ENCODE measurements around the gene FAM170B.

Gene FAM170B

GRCh38 chr10:49133706-49134248 is at the start of gene FAM170B:
Gene FAM170B, minus strand, starts transcription at chr10:49134021. Its CDS starts 103 bp downstream, at chr10:49133918.
- Histone ChIP-seq H3K36me3 (ENCODE audit: control insufficient read depth, insufficient read depth, low read length) (no peaks in the 10 kb centered on the region), H3K9me3 (ENCODE audit: control insufficient read depth, insufficient read depth, low read length) (no peaks in the 10 kb centered on the region), H3K27me3 (ENCODE audit: control insufficient read depth, insufficient read depth, low read length) (no peaks in the 10 kb centered on the region), H3K4me1 (ENCODE audit: control insufficient read depth, insufficient read depth, low read length) (no peaks in the 10 kb centered on the region), H3K4me3 (ENCODE audit: low read depth, low read length) (no peak within 1 kb of the TSS), H3K9ac (ENCODE audit: low read depth, low read length) (no peak within 1 kb of the TSS)

GRCh38 chr10:49182776-49183175 is 49.0 kb upstream of the FAM170B start:
- Histone ChIP-seq H3K9ac (ENCODE audit: low read depth, low read length) (no peak overlapping the region), H3K36me3 (ENCODE audit: control insufficient read depth, insufficient read depth, low read length) (no peaks in the 10 kb centered on the region), H3K27me3 (ENCODE audit: control insufficient read depth, insufficient read depth, low read length) (no peaks in the 10 kb centered on the region), H3K4me3 (ENCODE audit: low read depth, low read length) (no peak overlapping the region), H3K4me1 (ENCODE audit: control insufficient read depth, insufficient read depth, low read length) (no peaks in the 10 kb centered on the region), H3K9me3 (ENCODE audit: control insufficient read depth, insufficient read depth, low read length) (no peaks in the 10 kb centered on the region)

DNA sequence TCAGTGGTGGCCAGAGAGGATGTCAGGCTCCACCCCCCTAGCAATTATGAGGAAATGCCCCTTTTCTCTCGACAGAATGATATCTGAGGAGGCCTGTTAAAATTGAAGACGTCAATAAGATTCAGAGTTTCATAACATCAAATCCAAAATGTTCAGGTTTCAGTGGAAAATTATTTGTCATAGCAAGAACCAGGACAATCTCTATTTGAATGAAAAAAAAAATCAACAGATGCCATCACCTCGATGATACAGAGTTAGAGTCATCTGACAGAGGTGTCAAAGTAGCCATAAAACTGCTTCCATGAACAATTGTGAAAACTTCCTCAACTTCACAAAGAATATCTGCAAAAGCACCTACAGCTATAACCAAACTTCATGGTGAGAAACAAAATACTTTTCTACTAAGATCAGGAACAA is 46.6 kb upstream of the FAM170B start:
- no peaks in the 10 kb centered on the region for H3K4me1 ChIP-seq (ENCODE audit: control insufficient read depth, insufficient read depth, low read length)
- H3K9me3 ChIP-seq (ENCODE audit: control insufficient read depth, insufficient read depth, low read length) = no peaks in the 10 kb centered on the region
- no peaks in the 10 kb centered on the region for H3K27me3 ChIP-seq (ENCODE audit: control insufficient read depth, insufficient read depth, low read length)
- H3K4me3 ChIP-seq (ENCODE audit: low read depth, low read length) = no peak overlapping the region
- no peaks in the 10 kb centered on the region for H3K36me3 ChIP-seq (ENCODE audit: control insufficient read depth, insufficient read depth, low read length)
- H3K9ac ChIP-seq (ENCODE audit: low read depth, low read length) = no peak overlapping the region

- no peaks in the 10 kb centered on the region for H3K9me3 ChIP-seq (ENCODE audit: control insufficient read depth, insufficient read depth, low read length)
- no peaks in the 10 kb centered on the region for H3K36me3 ChIP-seq (ENCODE audit: control insufficient read depth, insufficient read depth, low read length)
- no peaks in the 10 kb centered on the region for H3K27me3 ChIP-seq (ENCODE audit: control insufficient read depth, insufficient read depth, low read length)
- no peaks in the 10 kb centered on the region for H3K4me1 ChIP-seq (ENCODE audit: control insufficient read depth, insufficient read depth, low read length)
- no peak overlapping the region for H3K4me3 ChIP-seq (ENCODE audit: low read depth, low read length)
- H3K9ac ChIP-seq (ENCODE audit: low read depth, low read length) = no peak overlapping the region
These were observed 46.0 kb upstream of the FAM170B start for GRCh38 chr10:49179699-49180443.

DNA sequence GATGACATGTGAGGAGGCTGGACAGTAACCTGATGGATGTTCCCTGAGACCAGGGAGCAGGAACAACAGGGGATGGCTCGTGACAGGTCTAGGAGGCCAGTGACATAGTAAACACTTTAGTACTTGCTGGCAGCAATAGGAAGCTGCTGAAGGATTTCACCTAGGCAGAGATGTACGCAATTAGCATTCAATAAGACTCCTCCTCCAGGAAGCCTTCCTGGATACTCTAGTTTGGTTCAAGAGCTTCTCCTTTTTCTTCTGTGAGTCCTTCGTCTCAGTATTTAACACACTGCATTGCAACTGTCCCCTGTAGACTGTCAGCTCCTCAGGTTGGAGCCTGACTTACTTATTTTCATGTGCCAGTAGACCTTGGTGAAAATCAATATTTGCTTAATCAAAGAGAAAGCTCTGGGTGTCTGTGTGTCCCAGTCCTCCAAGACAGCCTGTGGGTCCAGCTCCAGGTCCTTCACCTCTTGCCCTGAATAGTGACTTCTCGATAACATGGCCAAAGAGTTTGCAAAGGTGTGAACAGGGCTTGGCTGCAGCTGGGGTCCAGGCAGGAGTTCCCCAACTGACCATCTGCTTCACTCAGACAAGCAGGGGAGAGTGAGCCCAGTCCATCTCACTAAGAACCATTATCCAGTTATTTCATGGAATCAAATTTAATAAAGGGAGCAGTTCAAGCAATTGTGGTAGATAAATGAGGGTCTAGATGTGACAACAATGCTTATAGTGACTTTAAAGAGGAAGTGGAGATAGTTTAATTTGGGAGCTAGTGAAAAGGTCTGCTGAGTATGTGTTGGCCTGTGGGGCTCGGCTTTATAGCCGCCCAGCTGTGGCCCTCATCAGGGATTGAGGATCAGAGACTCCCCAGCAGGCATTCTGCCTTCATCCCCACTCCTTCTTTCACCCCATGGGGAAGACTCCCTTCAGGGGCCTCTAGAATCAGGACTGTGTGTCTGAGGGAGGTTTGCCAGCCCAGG is 45.0 kb upstream of the FAM170B start:
- no peaks in the 10 kb centered on the region for H3K36me3 ChIP-seq (ENCODE audit: control insufficient read depth, insufficient read depth, low read length)
- no peaks in the 10 kb centered on the region for H3K27me3 ChIP-seq (ENCODE audit: control insufficient read depth, insufficient read depth, low read length)
- no peak overlapping the region for H3K4me3 ChIP-seq (ENCODE audit: low read depth, low read length)
- no peaks in the 10 kb centered on the region for H3K9me3 ChIP-seq (ENCODE audit: control insufficient read depth, insufficient read depth, low read length)
- H3K9ac ChIP-seq (ENCODE audit: low read depth, low read length) = no peak overlapping the region
- H3K4me1 ChIP-seq (ENCODE audit: control insufficient read depth, insufficient read depth, low read length) = no peaks in the 10 kb centered on the region

GRCh38 chr10:49177391-49178355 is 43.9 kb upstream of the FAM170B start:
- H3K9ac ChIP-seq (ENCODE audit: low read depth, low read length) = no peak overlapping the region
- H3K27me3 ChIP-seq (ENCODE audit: control insufficient read depth, insufficient read depth, low read length) = no peaks in the 10 kb centered on the region
- no peaks in the 10 kb centered on the region for H3K9me3 ChIP-seq (ENCODE audit: control insufficient read depth, insufficient read depth, low read length)
- no peaks in the 10 kb centered on the region for H3K36me3 ChIP-seq (ENCODE audit: control insufficient read depth, insufficient read depth, low read length)
- H3K4me3 ChIP-seq (ENCODE audit: low read depth, low read length) = no peak overlapping the region
- H3K4me1 ChIP-seq (ENCODE audit: control insufficient read depth, insufficient read depth, low read length) = no peaks in the 10 kb centered on the region

GRCh38 chr10:49176310-49177268 is 42.8 kb upstream of the FAM170B start:
- H3K36me3 ChIP-seq (ENCODE audit: control insufficient read depth, insufficient read depth, low read length) = no peaks in the 10 kb centered on the region
- H3K9ac ChIP-seq (ENCODE audit: low read depth, low read length) = no peak overlapping the region
- no peaks in the 10 kb centered on the region for H3K9me3 ChIP-seq (ENCODE audit: control insufficient read depth, insufficient read depth, low read length)
- no peak overlapping the region for H3K4me3 ChIP-seq (ENCODE audit: low read depth, low read length)
- no peaks in the 10 kb centered on the region for H3K27me3 ChIP-seq (ENCODE audit: control insufficient read depth, insufficient read depth, low read length)
- H3K4me1 ChIP-seq (ENCODE audit: control insufficient read depth, insufficient read depth, low read length) = no peaks in the 10 kb centered on the region

DNA sequence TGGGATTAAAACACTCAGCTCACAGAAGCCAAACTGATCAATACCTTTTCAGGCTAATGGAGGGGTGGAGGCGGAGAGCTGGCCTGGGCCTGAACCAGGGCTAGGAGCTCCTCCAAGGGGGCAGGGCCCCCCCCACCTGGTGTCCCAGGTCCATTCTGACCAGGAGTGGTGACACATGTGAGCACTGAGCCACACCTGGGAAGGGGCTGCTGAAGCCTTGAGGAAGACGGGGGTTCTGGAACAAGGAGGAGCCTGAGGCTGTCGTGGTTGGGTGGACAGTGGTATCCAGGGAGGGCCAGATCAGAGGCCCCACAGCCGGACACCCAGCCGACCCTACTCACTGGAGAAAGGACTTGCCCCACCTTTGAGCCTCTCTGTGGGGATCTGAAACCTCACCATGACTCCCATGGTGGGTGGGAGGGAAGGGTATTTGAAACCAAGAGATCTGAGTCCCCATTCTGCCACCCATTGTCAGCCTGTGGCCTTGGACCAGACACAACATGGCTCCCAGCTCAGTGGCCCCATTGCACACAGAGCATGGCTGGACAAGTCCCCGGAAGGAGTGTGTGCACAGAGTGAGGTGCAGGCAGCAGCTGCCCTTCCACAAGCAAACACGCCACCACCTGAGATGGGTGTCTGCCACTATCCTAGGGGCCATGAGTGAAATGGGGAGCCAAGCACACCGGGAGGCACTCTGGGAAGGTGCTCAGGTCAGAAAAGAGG is 41.9 kb upstream of the FAM170B start:
- Histone ChIP-seq H3K27me3 (ENCODE audit: control insufficient read depth, insufficient read depth, low read length) (no peaks in the 10 kb centered on the region), H3K4me3 (ENCODE audit: low read depth, low read length) (no peak overlapping the region), H3K4me1 (ENCODE audit: control insufficient read depth, insufficient read depth, low read length) (no peaks in the 10 kb centered on the region), H3K36me3 (ENCODE audit: control insufficient read depth, insufficient read depth, low read length) (no peaks in the 10 kb centered on the region), H3K9ac (ENCODE audit: low read depth, low read length) (no peak overlapping the region), H3K9me3 (ENCODE audit: control insufficient read depth, insufficient read depth, low read length) (no peaks in the 10 kb centered on the region)

DNA sequence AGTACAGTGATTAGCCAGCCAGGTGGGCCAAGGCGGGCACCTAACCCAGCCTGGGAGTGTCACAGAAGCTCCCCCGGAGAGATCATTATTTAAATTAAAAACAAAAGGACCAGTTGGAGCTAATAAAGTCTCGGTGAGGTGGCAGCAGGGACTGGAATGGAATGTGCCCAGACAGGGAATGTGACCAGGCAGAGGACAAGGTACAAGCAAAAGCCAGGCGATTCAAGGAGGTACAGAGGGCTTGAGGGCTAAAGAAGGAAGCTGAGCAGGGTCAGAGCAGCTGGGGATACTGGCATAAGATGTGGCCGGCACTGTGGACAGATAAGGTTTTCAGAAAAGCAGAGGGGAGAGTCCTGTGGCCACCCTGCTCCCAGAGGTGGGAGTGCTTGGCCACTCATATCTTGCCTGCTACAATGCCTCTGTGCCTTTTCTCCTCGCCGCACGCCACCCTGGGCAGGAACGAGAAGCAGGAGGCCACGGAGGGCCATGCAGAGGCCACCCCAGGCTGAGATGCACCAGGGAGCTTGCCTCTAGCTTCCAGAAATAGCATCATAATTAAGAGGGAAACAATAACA is 41.2 kb upstream of the FAM170B start:
- H3K9ac ChIP-seq (ENCODE audit: low read depth, low read length) = no peak overlapping the region
- H3K9me3 ChIP-seq (ENCODE audit: control insufficient read depth, insufficient read depth, low read length) = no peaks in the 10 kb centered on the region
- H3K4me1 ChIP-seq (ENCODE audit: control insufficient read depth, insufficient read depth, low read length) = no peaks in the 10 kb centered on the region
- no peaks in the 10 kb centered on the region for H3K27me3 ChIP-seq (ENCODE audit: control insufficient read depth, insufficient read depth, low read length)
- no peaks in the 10 kb centered on the region for H3K36me3 ChIP-seq (ENCODE audit: control insufficient read depth, insufficient read depth, low read length)
- H3K4me3 ChIP-seq (ENCODE audit: low read depth, low read length) = no peak overlapping the region
